ENCODE data around the gene AHCYL2.
"Not testable (repeated sequence)": the region's sequence is repeated elsewhere in the genome, so short reads cannot be mapped to it uniquely, and the experiment has no call there.

The AHCYL2 gene

GRCh38 chr7:129386506-129386905 lies 161.7 kb downstream of the AHCYL2 start:
- no peak for DNase-seq

- DNase-seq = no peak
Observed at GRCh38 chr7:129387537-129387936, 162.7 kb downstream of the AHCYL2 start.

- no peak for DNase-seq
Observed at GRCh38 chr7:129388333-129389098, 163.7 kb downstream of the AHCYL2 start.

- DNase-seq = no peak
Observed at GRCh38 chr7:129389829-129390228, 165.0 kb downstream of the AHCYL2 start.

GRCh38 chr7:129390314-129390713 lies 165.5 kb downstream of the AHCYL2 start:
- no peak for DNase-seq

- DNase-seq = no peak
Observed at GRCh38 chr7:129391546-129392171, 166.8 kb downstream of the AHCYL2 start.

- no peak for DNase-seq
Observed at GRCh38 chr7:129393255-129393654, 168.4 kb downstream of the AHCYL2 start.

- no peak for DNase-seq
Observed at GRCh38 chr7:129394101-129394500, 169.3 kb downstream of the AHCYL2 start.

GRCh38 chr7:129394982-129395914 lies 170.4 kb downstream of the AHCYL2 start:
- no peak for DNase-seq

GRCh38 chr7:129401228-129401966 lies 176.6 kb downstream of the AHCYL2 start:
- no peak for DNase-seq

- no peak for DNase-seq
Observed at GRCh38 chr7:129401967-129402860, 177.4 kb downstream of the AHCYL2 start.

- no peak for DNase-seq
Observed at GRCh38 chr7:129405527-129405926, 180.7 kb downstream of the AHCYL2 start.

- not testable (repeated sequence) for DNase-seq
Observed at GRCh38 chr7:129410238-129410637, 185.4 kb downstream of the AHCYL2 start.

GRCh38 chr7:129412501-129412900 lies 187.7 kb downstream of the AHCYL2 start:
- no peak for DNase-seq

GRCh38 chr7:129417073-129417472 lies 192.2 kb downstream of the AHCYL2 start:
- DNase-seq = no peak

- DNase-seq = no peak
Observed at GRCh38 chr7:129421717-129422250, 197.0 kb downstream of the AHCYL2 start.

- DNase-seq = no peak
Observed at GRCh38 chr7:129422727-129423126, 197.9 kb downstream of the AHCYL2 start.

GRCh38 chr7:129423700-129424410 lies 199.0 kb downstream of the AHCYL2 start:
- no peak for DNase-seq

- DNase-seq = no peak
Observed at GRCh38 chr7:129426482-129426881, 201.7 kb downstream of the AHCYL2 start.

- DNase-seq = no peak
Observed at GRCh38 chr7:129427526-129428045, 202.8 kb downstream of the AHCYL2 start.

Measured in CD4-positive, alpha-beta T cell treated with Interleukin-6 for 4 hours (primary cell).